Measurements from ENCODE around the gene TSPOAP1.

DNA sequence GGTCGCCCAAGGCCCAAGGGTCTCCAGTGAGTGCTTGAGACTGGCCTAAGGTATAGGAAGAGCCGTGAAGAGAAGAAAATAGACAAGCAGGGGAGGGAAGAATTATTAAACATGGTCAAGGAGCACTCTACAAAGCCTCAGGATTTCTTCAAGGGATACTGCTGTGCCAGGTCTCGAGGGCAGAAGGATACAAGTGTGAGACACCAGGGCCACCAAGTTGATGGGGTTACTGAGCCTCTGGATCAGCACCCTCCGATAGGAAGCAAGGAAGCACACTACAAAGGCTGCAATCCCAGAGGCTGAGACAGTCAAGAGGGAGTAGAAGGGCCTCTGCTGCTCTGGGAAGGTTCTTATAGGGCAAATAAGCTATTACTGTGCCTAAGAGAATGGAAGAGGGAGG, 16.9 kb upstream of the TSPOAP1 start:
- no peak for TF ChIP-seq POLR2AphosphoS5 (IDR thresholded peaks at IDR 0.05)
- no peak for TF ChIP-seq POLR2A (IDR thresholded peaks at IDR 0.05)
